IPS-11a (cell line): ENCODE data around the gene NR1D1.

Source experiments
- H3K4me3 ChIP-seq: one replicate; pipeline ENCODE4 v1.5.1; 2013; ENCODE audit warnings: low read depth, low read length, control low read depth

NR1D1 gene

DNA sequence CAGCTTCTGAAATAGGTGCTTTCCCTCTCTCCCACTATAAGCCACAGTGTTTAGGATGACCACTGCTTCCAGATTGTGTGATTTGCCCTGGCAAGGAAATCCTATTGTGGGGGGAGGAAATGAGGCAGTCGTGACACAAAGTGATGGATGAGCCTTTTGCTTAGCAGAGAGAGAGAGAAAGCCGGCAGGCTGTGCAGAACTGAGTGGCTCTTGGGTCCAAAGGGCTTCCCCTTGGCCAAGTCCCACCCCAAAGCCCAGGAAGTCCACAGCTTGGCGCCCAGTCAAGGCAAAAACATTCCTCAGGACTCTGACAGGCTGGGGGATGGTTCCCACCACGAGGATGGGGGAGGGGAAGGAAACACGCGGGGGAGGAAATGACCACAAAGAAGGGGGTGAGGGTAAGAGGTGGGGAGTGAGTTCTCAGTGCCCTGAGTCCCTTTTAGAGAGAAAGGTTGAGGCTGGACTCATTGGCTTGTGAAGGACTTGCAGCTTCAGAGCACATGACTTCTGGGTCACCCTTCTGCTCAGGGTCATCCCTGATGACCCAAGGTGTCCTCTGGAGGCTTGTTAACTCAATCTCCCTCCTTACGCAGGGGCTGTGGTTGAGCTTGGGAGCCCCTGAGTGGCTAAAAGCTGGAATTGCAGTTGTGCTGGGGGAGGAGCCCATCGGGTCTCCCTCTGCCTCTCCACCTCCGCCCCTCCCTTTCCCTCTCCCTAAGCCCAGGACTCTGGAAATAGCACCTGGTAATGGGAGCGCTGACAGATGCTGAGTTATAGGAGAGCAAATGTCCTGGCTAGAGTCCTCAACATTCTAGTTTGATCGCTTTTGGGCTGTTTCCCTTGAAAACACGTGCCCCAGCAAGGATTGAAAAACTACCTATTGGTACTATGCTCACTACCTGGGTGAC is 11.1 kb upstream of the NR1D1 start:
- H3K4me3 ChIP-seq = no peak overlapping the region

DNA sequence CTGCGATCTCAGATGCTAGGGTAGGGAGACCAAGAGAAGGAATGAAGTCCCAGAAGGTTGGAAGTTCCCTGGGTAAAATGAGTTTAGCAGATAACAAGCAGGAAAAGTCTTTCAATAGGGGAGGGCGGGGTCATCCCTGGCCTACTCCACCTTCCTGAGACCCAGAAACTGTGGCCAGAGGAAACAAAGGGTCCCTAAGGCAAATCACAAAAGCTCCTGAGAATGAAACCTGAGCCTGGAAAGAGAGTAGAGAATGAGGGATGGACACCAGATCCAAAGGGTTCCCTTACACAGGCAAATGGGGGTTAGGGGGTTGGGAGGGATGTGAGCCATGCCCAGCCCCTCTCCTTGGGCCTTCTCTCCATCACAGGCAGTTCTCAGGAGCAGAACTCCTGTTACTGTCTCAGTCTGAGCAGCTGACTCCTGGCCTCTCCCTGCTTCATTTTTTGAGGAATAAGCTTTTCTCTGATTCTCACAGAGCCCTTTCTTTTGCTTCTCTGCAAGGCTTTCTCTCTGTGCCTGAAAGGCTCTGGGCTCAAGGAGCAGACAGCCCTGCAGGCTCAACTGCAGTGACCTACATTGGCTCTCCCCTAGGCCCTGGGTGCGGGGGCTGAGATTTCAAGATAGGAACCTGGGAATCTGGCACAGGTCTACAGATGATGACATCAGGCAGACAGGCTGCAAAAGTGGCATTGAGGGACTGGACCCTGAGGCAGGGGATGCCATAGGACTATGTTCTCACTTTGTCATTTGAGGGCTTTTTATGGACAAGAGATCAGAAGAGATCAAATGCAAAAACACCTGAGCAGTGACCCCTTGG is 9.8 kb upstream of the NR1D1 start:
- no peak overlapping the region for H3K4me3 ChIP-seq

DNA sequence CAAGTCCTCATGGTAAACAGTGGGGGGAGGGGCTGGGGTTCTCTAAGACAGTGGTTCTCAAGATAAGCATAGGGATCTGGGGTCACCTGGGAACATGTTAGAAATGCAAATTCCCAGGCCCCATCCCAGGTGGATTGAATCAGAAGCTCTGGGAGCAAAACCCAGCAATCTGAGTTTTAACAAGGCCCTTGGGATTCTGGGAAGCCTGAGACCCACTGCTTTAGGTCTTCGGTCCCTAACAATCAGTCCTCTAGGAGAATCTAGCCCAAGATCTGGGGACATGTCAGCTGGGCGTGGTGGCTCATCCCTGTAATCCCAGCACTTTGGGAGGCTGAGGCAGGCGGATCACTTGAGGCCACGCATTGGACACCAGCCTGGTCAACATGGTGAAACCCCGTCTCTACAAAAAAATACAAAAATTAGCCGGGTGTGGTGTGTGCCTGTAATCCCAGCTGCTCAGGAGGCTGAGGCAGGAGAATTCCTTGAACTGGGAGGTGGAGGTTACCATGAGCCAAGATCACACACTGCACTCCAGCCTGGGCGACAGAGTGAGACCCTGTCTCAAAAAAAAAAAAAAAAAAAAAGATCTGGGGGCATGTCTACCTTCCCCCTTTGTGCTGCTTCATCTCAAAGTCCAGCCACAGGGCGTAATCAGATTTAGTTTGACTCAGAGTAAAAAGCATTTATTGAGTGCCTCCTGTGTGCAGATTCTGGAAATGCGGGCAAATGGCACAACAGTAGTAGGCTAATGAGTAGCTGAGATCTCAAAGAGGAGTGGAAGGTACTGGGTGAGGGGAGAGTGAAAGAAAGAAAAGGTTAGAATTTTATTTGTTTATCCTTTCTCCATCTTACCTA is 8.8 kb upstream of the NR1D1 start:
- H3K4me3 ChIP-seq = no peak overlapping the region

DNA sequence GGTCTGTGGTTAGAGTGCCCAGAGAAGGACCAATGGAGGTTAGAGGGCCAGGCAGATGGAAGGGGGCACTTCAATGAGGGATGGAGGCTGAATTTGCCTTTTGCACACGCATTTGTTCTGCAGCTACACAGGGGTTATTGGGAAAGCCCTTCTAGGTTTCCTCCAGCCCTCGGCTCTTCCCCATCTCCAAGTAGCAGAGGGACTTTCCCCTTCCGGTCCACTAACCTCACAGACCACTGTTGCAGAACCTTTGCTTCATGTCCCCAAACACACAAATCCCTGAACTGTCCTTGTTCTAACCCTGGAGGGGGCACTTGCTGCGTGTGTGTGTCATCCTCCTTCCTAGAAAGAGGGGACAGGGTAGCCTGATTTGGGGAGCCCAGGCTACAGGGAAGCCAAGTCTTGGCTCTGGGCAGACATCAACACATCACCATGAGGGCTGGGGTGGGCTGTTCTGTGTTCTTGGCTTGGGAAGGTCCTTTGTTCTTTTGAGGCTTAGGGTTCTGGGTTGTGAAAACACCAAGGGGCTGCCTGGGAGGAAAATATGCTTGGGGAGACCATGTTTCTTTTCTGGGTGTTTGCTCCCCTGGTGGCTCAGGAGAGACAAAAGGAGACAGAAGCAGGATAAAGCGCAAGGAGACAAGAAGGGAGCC is 7.3 kb upstream of the NR1D1 start:
- H3K4me3 ChIP-seq = no peak overlapping the region

- no peak overlapping the region for H3K4me3 ChIP-seq
Observed at GRCh38 chr17:40106760-40107521, 6.6 kb upstream of the NR1D1 start.

DNA sequence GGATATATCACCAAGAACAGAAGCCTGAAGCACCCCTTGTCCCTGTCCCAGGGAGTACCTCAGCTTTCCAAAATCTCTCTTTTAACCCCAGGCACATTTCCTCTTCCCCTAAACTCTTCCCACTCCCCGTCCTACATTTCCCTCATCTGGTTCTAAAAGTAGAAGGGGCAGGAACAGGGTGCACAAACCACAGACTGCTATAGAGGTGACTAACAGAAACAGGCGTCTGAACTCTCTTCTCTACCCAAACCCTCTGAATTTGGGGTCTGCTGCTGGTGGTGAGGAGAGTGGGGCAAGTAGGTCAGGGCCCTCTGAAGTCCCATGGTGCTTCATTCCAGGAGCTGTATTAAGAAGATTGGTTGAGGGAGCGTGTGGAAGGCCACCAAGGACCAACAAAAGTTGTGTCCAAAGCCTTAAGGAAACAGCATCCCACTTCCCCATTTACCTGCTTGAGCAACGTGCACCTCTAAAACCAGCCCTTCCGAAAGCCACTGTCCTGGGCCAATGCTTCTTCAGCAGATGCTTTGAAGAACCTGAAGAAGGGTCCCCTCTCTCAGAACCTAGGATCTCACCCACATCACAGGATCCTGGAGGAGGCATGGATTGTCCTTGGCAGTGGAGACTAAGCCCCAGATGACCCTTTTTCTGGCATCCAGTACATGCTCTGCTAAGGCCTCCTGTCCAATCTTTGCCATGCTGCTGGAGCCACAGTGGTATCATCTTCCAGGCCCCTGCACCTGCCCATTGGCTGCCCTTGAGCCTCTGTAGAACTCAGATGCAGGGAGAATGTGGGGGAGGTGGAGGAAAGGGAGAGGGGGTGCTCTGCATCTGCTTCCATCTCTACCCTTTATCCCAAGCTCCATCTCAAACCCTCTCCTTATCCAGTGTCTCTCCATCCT is 5.7 kb upstream of the NR1D1 start:
- no peak overlapping the region for H3K4me3 ChIP-seq

DNA sequence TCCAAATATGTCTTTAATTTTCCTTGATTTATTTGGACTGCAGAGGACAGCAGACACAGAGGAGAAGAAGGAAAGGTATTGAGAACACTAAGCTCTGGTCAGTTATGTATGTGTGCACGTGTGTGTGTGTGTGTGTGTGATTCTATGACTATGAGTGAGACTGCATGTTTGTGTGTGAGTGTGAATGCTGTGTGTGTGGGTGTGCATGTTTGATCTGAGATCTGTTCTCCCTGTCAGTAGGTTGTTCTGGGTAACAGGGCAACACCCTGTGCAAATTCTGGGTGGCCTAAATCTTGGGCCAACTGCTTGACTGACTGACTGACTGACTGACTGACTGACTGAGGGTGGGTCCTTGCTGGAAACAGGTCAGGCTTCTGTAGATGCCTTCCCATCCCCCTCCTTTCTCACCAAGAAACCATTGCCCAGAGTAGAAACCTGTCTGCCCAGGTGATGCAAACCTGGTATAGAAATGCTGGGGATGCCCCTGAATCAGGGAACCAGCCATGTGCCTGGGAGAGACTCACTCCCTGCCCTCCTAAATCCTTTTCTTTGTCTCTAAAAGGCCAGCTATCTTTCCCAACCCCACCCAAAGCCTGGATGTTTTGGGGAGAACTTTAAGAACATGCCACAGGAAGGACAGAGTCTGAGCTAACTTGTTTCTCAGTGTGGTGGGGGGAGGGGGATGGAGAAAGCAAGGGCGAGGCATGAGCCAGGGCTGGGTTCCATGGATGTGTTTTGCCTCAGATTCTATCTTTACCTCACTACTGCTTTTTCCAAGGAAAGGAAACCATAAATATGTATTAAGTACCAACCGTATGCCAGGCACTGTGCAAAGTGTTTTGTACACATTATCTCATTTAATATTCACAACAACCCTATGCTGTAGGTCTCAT is 4.5 kb upstream of the NR1D1 start:
- no peak overlapping the region for H3K4me3 ChIP-seq

DNA sequence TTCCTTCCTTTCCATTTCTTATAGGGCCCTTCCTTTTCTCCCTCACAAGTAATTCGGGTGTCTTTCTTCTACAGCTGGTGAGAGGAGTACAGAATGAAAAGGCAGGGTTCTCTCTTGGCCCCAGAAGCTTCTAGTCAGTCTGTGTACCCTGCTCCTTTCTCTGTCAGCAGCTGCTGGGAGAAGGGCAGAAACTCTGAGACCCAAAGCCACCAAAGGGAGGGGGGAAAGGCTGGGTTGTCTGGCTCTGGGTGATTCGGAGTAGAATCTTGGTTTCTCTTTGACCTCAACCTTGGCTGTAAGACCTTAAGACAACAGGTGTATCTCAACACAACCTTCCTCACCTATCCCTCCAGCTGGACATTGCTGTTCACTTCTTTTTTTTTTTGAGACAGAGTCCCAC is 3.3 kb upstream of the NR1D1 start:
- no peak overlapping the region for H3K4me3 ChIP-seq

DNA sequence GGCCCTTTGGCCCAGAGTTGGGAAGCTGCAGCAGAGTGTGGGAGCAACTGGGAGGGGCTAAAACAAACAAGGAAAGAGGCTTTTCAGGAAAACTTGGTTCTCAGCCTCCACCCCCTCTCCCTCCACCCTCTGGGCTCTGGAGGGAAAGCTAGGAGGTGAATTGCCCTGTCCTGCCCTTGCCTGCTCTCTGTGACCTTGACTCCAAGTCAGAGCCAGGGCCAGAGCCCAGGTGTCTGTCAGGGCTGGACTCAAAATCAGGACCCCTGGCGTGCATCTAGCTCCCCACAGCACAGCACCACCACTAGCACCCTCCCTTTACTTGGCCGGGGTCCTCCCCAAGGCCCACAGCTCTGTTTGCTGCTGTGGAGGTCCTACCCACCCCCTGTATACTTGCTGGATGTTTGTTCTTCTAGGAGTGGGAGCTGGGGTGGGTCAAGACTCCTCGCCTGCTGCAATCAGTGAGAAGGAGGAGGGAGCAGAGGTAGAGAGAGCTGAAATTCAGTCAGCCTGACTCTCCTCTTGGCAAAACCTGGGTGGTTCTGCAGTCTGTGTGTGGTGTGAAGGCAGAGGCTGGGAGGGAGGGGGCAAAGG is 2.8 kb upstream of the NR1D1 start:
- no peak overlapping the region for H3K4me3 ChIP-seq

- H3K4me3 ChIP-seq = no peak overlapping the region
Observed at GRCh38 chr17:40101367-40102210, 1.2 kb upstream of the NR1D1 start.

DNA sequence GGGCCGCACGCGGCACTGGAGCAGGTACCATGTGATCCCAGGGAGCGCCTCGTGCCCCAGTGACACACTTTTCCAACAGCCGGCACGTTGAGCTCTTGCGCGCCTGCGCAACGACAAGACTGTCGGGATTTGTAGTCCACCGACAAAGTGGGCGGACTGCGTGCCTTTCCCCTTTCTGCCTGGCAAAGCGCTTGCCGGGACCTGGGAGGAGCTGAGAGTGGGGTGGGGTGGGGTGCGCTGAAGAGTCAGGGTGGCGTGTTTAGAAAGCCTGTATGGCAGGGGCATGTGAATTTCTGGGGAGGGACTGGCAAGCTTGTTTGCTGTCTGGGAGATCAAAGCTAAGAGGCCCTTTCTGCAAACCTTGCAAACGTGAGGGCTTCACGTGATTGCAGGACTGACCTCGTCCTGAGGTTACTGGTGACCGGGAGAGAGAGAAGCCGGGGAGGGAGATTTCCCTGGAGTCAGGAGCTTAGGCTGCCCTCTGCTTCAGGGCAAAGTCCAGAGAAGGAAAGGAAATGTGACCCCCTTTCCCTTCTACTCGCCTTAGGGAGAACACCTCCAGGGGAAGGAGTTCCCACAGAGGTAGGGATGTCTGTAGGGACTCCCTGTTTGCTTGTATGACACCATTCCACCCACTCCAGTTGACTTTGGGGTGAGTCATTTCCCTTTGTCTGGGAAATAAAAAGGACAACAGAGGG is 429 bp upstream of the NR1D1 start:
- peak overlapping the region; percentile 14 for H3K4me3 ChIP-seq

GRCh38 chr17:40099619-40100418 is 570 bp downstream of the NR1D1 start:
- peak overlapping the region; percentile 57 for H3K4me3 ChIP-seq

- no peak overlapping the region for H3K4me3 ChIP-seq
Observed at GRCh38 chr17:40098846-40099618, 1.4 kb downstream of the NR1D1 start.
